Calu3 (cell line): ENCODE data around the gene DHX57. TPM values are rescaled to one million over a fixed set of nuclear protein-coding genes. Genes with fewer than 3 reads are reported as not detected.

ENCODE experiments used
- BruUV-seq: library from RNA; stranded (reverse); fragments of 400-500 nt; replicated peaks from 2 replicates; lab custom pipeline; 2021; lab: Mats Ljungman, UMichigan
- CTCF ChIA-PET: fragments of 300-600 bp; sonication (Branson Sonifier 250); formaldehyde crosslinking; loops from one replicate; lab custom pipeline; 2022; ENCODE audit warnings: antibody characterized with exemption; lab: Charles Lee
- DNase-seq: peaks from one replicate; pipeline ENCODE4 v3.0.0; 2022
- H3K27ac Mint-ChIP-seq: one replicate; pipeline ENCODE4 v1.8.0; 2022; ENCODE audit warnings: mixed read lengths; ENCODE audit not compliant: unreplicated experiment
- H3K27me3 Mint-ChIP-seq: one replicate; pipeline ENCODE4 v1.8.0; 2022; ENCODE audit warnings: mixed read lengths; ENCODE audit not compliant: unreplicated experiment
- H3K36me3 Mint-ChIP-seq: one replicate; pipeline ENCODE4 v1.8.0; 2022; ENCODE audit warnings: mild to moderate bottlenecking, moderate library complexity, mixed read lengths; ENCODE audit not compliant: insufficient read depth, unreplicated experiment
- H3K4me1 Mint-ChIP-seq: one replicate; pipeline ENCODE4 v1.8.0; 2022; ENCODE audit warnings: mild to moderate bottlenecking, low read depth, mixed read lengths; ENCODE audit not compliant: unreplicated experiment
- H3K4me3 Mint-ChIP-seq: one replicate; pipeline ENCODE4 v1.8.0; 2022; ENCODE audit warnings: mild to moderate bottlenecking, low read depth, moderate library complexity, mixed read lengths; ENCODE audit not compliant: unreplicated experiment
- H3K9me3 Mint-ChIP-seq: one replicate; pipeline ENCODE4 v1.8.0; 2022; ENCODE audit warnings: low read depth, mixed read lengths; ENCODE audit not compliant: unreplicated experiment
- CTCF ChIP-seq: fragments of 200-600 bp; IDR thresholded peaks from one replicate; pipeline ENCODE4 v1.8.0; 2022; ENCODE audit warnings: antibody characterized with exemption; ENCODE audit not compliant: unreplicated experiment
- intact Hi-C: fragments of 100-400 bp; cut with micrococcal nuclease; formaldehyde crosslinking; loops from one replicate; pipeline ENCODE4 v1.10.0; 2022; ENCODE audit not compliant: unreplicated experiment
- total RNA-seq: library from RNA; stranded (reverse); gene quantifications from 2 replicates; pipeline ENCODE4 v1.2.3, GENCODE V29; 2022

The DHX57 gene
- total RNA-seq, 1 experiment from 2014 or later: 20.3 TPM

- no peak for DNase-seq
- intact Hi-C loops: no loop called here
- TF ChIP-seq CTCF: no peak
- no TSS peak for BruUV-seq
- Mint-ChIP-seq H3K9me3 (no peaks in the 10 kb centered on the region), H3K4me3 (no peak overlapping the region), H3K27me3 (no peaks in the 10 kb centered on the region), H3K27ac (no peak overlapping the region), H3K36me3 (no peaks in the 10 kb centered on the region), H3K4me1 (peaks cover 9% of the 10 kb centered on the region)
- CTCF ChIA-PET: no interaction called here
Observed at GRCh38 chr2:38862476-38862875, 13.3 kb downstream of the DHX57 start.

- intact Hi-C loops: no loop called here
- BruUV-seq: no TSS peak
- Mint-ChIP-seq H3K36me3 (peaks cover 17% of the 10 kb centered on the region), H3K4me1 (no peaks in the 10 kb centered on the region), H3K9me3 (no peaks in the 10 kb centered on the region), H3K4me3 (no peak overlapping the region), H3K27me3 (no peaks in the 10 kb centered on the region), H3K27ac (no peak overlapping the region)
- no peak for TF ChIP-seq CTCF
- CTCF ChIA-PET: interaction anchor here (0.6 to 0.8 kb wide), 3 partner anchors 26 to 92 kb away, joined by 4 to 6 read pairs (median 6); no protein-coding TSS in a partner anchor
- no peak for DNase-seq
Observed at GRCh38 chr2:38856165-38856564, 19.6 kb downstream of the DHX57 start.

- no TSS peak for BruUV-seq
- Mint-ChIP-seq H3K4me3 (no peak overlapping the region), H3K9me3 (no peaks in the 10 kb centered on the region), H3K36me3 (peaks cover 17% of the 10 kb centered on the region), H3K27me3 (no peaks in the 10 kb centered on the region), H3K4me1 (no peaks in the 10 kb centered on the region), H3K27ac (no peak overlapping the region)
- no peak for DNase-seq
- no peak for TF ChIP-seq CTCF
- CTCF ChIA-PET: no interaction called here
- intact Hi-C loops: no loop called here
Observed at GRCh38 chr2:38850045-38850444, 25.7 kb downstream of the DHX57 start.

GRCh38 chr2:38836791-38837190 is 38.9 kb downstream of the DHX57 start:
- CTCF ChIA-PET: no interaction called here
- H3K36me3 Mint-ChIP-seq: peaks cover 11% of the 10 kb centered on the region
- no peaks in the 10 kb centered on the region for H3K27me3 Mint-ChIP-seq
- no peaks in the 10 kb centered on the region for H3K9me3 Mint-ChIP-seq
- no TSS peak for BruUV-seq
- H3K27ac Mint-ChIP-seq: no peak overlapping the region
- DNase-seq: no peak
- H3K4me3 Mint-ChIP-seq: no peak overlapping the region
- intact Hi-C loops: no loop called here
- no peaks in the 10 kb centered on the region for H3K4me1 Mint-ChIP-seq
- TF ChIP-seq CTCF: no peak
